ENCODE results near the gene RBM17. TPM values are rescaled to one million over a fixed set of nuclear protein-coding genes. Genes with fewer than 3 reads are reported as not detected.
A peak's percentile ranks its signal among the peaks of the same experiment; 100 is the strongest.

Gene RBM17
- total RNA-seq, 2 donors from 2014 or later, result 54.5 to 57.0 TPM

- H3K9me3 ChIP-seq, result no peaks in the 10 kb centered on the region
- WGBS, 2 donors, result 68 to 77% methylated on average over 10 of the region's 10 CpGs
- no peak overlapping the region for H3K27ac ChIP-seq
- no peaks in the 10 kb centered on the region for H3K27me3 ChIP-seq
- ATAC-seq (no peak), DNase-seq (peak in 1 of 4 donors; percentile 4)
- no peak overlapping the region for H3K4me3 ChIP-seq
- no peaks in the 10 kb centered on the region for H3K36me3 ChIP-seq (replicated peaks in 1 of 2; ENCODE audit: insufficient read depth in 1 of 2, low read depth in 2 of 2)
- H3K4me1 ChIP-seq, result no peaks in the 10 kb centered on the region
- intact Hi-C loops (cut with DNase I), result no loop called here
- TF ChIP-seq CTCF (IDR thresholded peaks at IDR 0.05) (no peak), POLR2A (IDR thresholded peaks at IDR 0.05) (no peak)
These were observed 17.4 kb upstream of the RBM17 start for GRCh38 chr10:6071181-6072175.

- no peaks in the 10 kb centered on the region for H3K4me1 ChIP-seq
- no peak for ATAC-seq
These were observed 16.5 kb upstream of the RBM17 start for GRCh38 chr10:6072215-6072934.

GRCh38 chr10:6074489-6075301, 14.1 kb upstream of the RBM17 start:
- no peak overlapping the region for H3K4me3 ChIP-seq
- no peak overlapping the region for H3K27ac ChIP-seq

More at GRCh38 chr10:6072215-6072934, 16.5 kb upstream of the RBM17 start:
- Histone ChIP-seq H3K9me3 (no peaks in the 10 kb centered on the region), H3K27ac (no peak overlapping the region), H3K36me3 (replicated peaks in 1 of 2; ENCODE audit: insufficient read depth in 1 of 2, low read depth in 2 of 2) (no peaks in the 10 kb centered on the region), H3K4me3 (no peak overlapping the region), H3K27me3 (no peaks in the 10 kb centered on the region)
- intact Hi-C loops (cut with DNase I), result no loop called here
- TF ChIP-seq POLR2A (IDR thresholded peaks at IDR 0.05), result no peak
- no peak for TF ChIP-seq CTCF (IDR thresholded peaks at IDR 0.05)
- no peak for DNase-seq
- WGBS, 2 donors, result 60 to 64% methylated on average over 13 of the region's 13 CpGs

More at GRCh38 chr10:6074489-6075301, 14.1 kb upstream of the RBM17 start:
- Histone ChIP-seq H3K27me3 (no peaks in the 10 kb centered on the region), H3K4me1 (no peaks in the 10 kb centered on the region), H3K9me3 (no peaks in the 10 kb centered on the region), H3K36me3 (replicated peaks in 1 of 2; ENCODE audit: insufficient read depth in 1 of 2, low read depth in 2 of 2) (no peaks in the 10 kb centered on the region)
- 59 to 63% methylated on average over 17 of the region's 17 CpGs for WGBS, 2 donors
- ATAC-seq (peak; percentile 38), DNase-seq (peak in 1 of 4 donors; percentile 30)
- TF ChIP-seq POLR2A (IDR thresholded peaks at IDR 0.05), result no peak
- no peak for TF ChIP-seq CTCF (IDR thresholded peaks at IDR 0.05)
- intact Hi-C loops (cut with DNase I), result no loop called here
